Ecto neural progenitor cell (in vitro differentiated cells): ENCODE data around the gene NAPA.

ENCODE experiments used
- DNase-seq: peaks from one replicate; pipeline ENCODE4 v3.0.0-alpha.2; 2018; ENCODE audit warnings: low spot score

The NAPA gene

DNA sequence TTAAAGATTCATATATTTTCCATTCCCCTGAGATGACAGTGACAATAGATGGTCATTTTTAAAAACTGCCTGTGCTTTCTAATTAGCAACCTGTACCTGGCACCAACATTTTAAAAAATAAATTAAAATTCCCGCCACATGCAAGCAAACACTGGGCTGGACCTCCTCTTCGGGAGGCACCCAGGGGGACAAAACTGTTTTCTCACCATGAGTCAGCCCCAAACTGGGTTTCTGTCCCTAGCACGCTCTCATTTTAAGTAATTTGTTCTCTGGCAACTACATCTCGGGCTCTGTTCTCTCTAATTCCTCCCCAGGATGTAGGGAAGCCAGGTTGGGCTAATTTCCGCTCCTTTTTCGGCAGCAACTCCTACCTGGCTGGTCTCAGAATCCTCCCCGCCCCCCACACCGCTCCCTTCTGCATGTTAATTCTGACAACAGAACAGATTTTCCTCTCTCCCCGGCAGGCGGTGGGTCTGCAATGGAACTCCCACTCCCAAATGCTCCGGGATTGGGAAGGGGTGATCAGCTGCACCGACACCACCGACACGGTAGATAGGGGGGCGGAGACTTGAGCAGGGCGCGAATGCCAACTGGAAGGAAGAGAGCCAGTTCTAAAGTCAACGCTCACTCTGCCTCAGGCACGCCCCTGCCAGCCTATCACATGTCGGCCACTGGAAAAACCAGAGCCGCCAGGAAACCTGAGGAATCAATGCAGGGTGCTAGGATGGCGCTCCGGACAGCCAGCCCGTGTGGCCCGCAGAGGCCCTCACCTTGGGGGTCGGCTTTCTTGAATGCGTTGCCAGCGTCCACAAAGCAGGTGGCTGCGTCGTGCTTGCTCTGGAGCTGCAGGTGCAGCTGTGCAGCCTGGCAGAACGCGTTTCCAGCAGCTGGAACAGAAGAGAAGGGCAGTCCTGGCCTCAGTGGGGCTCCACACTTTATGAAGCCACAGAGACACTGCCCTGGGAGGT, 14.7 kb downstream of the NAPA start:
- DNase-seq: no peak

GRCh38 chr19:47499371-47499770, 15.5 kb downstream of the NAPA start:
- DNase-seq: no peak

DNA sequence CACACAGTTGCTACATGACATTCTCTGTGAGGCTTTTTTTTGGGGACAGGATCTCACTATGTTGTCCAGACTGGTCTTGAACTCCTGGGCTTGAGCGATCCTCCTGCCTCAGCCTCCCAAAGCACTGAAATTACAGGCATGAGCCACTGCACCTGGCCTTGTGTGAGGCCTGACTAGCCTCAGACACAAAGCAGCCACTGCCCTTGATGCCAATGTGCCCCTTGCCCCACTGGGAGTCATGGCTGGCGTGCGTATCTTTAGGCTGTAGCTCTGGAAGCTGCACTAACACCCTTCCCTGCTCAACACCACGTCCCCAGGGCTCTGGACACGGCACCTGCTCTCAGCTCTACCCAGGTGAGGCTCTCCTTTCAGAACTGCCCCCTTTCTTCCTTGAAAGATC, 16.3 kb downstream of the NAPA start:
- DNase-seq: no peak

- no peak for DNase-seq
Observed at GRCh38 chr19:47497821-47498520, 16.9 kb downstream of the NAPA start.

DNA sequence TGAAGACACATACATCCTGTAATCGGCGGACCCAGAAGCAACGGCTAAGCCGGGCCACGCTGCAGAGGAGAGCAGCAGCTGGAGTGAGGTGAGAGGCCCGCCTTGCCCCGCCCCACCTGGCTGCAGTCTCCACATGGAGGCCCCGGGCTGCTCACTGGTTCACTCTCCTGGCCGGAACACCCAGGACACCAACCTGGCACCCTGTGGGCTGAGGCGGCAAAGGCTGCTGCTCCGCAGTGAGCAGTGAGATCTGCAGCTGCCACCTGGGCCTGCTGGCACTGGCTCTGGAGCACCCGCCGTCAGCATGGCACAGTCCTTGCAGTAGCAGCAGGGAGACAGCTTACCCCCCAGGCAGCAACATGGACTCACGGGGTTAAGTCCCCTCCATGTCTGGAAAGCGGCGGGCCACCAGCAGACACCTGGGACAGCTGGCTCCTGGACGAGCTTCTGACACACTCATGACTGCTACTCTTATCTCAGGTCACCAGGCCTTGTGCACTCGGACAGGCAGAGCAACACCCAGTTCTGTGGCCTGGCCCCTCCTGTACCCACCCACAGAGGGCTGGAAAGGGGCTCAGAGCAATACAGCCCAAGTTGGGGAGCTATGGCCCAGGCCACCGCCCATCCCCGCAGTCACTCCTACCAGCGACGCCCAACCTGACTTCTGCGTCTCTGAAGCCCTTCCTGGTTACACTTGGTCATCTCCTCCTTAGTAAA, 17.7 kb downstream of the NAPA start:
- DNase-seq: no peak

DNA sequence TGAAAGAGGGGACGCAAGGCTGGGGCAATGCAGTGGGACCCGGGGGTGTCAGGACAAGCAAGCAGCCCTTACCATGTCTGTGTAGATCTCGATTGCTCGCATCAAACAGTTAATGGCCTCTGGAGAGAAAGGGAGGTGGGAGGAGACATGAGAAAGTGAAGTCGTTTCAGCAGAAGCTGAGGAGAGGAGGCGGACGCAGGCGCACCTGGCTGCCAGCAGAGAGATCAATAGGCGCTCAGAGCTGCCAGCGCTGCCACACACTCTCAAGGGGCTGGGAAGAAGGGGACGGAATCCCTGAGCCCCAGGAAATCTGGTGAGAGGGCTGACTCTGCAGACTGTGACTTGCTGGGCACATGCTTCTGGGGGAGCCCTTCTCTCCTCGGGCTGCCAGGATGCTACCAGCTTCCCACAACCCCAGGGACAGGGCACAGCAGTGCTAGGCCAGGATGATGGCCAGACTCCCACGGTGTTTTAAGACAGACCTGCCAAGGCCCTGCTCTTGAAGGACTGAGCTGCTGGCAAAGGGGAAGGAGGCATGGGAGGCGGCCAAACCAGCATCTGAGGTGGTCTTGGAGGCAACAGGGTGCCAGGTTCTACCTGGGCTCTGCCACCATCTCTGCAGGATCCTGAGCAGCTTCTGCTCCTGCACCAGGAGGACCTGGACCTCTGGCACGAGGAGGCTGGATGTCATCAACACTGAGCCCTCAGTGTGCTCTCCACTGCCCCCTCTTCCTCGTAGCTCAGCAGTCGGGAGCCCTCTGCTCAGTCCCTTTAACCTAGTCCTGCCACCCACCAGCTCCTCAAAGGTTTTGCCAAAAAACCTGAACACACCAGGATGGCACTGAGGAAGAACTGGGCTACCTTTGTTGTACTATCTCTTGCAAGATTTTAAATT, 19.1 kb downstream of the NAPA start:
- DNase-seq: no peak

DNA sequence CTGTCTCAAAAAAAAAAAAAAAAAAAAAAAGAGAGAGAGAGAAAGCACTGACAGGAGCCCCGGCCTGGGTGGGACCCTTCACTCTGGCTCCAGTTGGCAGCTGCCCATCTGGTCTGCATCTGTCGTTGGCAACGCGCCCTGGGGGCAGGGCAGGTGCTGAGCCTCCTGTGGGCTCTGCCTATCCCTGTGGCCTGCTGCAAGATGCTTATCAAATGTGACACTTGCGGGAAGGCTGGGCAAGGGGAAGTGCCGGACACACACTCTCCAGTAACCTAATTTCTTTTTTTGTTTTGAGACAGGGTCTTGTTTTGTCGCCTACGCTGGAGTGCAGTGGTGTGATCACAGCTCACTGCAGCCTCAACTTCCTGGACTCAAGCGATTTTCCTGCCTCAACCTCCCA, 20.1 kb downstream of the NAPA start:
- DNase-seq: no peak

GRCh38 chr19:47494211-47494547, 20.7 kb downstream of the NAPA start:
- DNase-seq: no peak

DNA sequence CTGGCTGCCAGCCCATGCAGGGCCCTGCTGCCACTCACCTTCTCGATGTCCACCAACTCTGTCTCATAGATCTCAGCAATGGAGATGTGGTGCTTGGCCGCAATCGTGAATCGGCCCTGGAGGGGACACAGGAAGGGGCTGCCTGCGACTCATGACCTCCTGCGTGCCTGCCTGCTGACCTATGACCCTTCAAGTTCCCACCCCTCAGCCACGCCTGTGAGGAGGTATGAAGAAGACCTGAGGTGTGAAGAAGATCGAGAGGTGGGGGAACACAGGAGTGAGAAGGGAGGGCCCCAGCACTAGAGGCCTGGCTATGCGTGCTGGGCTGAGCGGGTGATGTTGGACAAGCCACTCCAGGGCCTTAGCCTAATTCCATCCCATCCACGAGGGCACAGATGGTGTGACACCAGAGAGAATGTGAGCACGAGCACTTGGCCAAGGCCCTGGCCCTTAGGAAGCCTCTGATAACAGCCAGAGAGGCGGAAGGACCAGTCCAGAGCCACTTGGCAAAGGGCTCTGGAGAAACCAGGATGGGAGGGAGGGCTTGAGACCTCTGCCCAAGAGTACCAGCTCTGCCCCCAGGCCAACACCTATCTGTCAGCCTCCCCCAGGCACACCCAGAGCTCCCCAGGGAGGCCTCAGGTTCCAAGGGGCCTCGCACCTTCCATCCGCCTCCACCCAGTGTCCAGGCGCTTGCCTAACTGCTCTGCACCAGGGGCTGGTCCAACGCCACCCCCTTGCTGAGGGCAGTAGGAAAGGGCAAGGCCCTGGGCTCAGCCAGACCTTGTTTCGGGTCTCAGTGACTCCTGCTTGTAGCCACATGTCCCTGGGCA, 21.3 kb downstream of the NAPA start:
- no peak for DNase-seq

- DNase-seq: no peak
Observed at GRCh38 chr19:47492571-47493377, 22.1 kb downstream of the NAPA start.

DNA sequence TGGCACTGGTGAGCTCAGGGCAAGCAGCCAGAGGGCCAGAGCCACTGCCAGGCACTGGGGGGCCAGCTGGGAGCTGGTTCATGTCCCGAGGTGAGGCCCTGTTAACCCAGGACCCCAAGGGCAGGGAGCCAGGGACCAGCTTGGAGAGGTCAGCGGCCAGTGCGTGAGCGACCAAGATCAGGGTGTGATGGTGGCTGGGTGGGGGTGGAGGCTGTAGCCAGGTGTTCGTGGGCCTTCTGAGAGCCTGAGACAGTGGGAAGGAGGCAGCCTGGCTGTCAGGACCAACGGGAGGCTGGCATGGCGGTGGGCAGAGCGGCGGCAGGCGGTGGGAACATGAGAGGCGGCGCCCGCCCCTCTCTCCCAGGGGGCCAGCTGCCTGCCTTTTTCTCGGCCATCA, 22.7 kb downstream of the NAPA start:
- DNase-seq: no peak

GRCh38 chr19:47491358-47492136, 23.3 kb downstream of the NAPA start:
- no peak for DNase-seq

GRCh38 chr19:47490847-47491246, 24.0 kb downstream of the NAPA start:
- no peak for DNase-seq

GRCh38 chr19:47490031-47490430, 24.8 kb downstream of the NAPA start:
- no peak for DNase-seq

GRCh38 chr19:47489072-47489914, 25.6 kb downstream of the NAPA start:
- no peak for DNase-seq

DNA sequence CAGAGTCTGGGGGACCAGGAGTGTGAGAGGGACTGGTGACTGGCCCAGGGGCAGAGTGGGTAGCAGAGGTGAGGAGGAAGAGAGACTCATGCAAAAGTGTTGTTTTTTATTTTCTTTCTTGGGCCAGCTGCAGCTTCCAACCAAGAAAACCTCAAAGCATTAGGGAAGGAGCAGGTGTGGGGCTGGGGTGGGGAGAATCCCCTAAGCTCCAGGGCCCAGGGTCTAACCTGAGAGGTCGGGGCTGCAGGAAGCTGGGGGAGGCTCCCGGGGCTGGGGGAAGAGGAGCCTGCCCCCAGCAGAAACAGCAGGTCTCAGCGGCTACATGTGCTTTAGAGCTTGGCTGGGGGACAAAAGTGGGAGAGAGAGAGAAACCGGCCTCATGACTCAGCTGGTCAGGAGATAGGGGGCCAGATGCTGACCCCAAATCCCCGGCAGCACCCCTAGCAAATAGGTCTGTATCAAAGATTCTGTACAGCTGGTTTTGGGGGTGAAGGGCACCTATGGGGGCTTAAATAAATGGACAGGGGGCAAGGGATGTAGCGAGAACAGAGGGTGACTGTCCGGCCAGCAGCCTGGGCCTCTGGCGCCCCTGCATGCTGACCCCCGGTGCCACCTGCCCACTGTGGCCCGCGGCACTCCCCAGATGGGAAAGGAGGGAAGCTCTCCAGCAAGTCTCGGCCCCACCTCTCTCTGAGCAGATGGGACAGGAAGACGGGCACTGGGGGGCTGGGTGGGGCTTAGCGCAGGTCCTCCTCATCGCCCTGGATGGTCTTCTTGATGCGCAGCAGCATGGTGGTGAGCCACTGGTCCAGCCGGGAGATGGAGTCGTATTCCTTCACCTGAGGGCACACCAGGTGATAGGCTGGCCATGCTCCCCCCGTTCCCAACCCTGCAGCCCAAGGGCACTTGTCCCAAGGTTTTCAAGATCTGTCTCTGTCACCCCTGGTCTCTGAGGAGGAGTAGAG, 27.0 kb downstream of the NAPA start:
- DNase-seq: no peak

DNA sequence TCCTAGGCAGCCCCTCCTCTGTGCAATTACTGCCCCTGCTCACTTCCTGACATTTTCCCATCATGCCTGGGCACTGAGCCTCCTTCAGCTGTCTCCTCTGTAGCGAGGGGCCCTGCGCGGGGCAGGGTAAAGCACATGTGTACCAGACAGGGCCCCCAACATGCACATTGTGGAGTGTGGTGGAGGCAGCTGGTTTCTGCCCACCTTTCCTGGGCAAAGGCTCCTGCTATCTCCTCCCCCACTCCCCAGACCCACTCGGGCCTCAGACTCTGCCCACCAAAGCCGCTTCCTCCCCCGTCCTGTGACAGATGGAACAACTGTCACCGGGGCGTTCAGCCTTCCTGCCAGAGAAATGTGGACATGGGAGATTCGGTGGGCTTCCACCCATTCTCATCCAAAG, 28.0 kb downstream of the NAPA start:
- no peak for DNase-seq
